Esophagus mucosa (tissue), 1 donor: ENCODE results near the gene JAKMIP1. TPM values are rescaled to one million over a fixed set of nuclear protein-coding genes. Genes with fewer than 3 reads are reported as not detected.

Source experiments
- ATAC-seq: fragments of 200-7000 bp; cut with Tn5 transposase; one replicate; pipeline ENCODE4 v1.9.1; 2020
- total RNA-seq: library from RNA; stranded (reverse); gene quantifications from one replicate; pipeline ENCODE4 v1.2.4, GENCODE V29; 2023
- donor health status: DM: yes; HTN: yes; CAD: no.

Gene JAKMIP1
- total RNA-seq, 1 donor from 2014 or later, result not detected

- ATAC-seq, result no peak
Observed at GRCh38 chr4:6199422-6199921, 877 bp downstream of the JAKMIP1 start.

DNA sequence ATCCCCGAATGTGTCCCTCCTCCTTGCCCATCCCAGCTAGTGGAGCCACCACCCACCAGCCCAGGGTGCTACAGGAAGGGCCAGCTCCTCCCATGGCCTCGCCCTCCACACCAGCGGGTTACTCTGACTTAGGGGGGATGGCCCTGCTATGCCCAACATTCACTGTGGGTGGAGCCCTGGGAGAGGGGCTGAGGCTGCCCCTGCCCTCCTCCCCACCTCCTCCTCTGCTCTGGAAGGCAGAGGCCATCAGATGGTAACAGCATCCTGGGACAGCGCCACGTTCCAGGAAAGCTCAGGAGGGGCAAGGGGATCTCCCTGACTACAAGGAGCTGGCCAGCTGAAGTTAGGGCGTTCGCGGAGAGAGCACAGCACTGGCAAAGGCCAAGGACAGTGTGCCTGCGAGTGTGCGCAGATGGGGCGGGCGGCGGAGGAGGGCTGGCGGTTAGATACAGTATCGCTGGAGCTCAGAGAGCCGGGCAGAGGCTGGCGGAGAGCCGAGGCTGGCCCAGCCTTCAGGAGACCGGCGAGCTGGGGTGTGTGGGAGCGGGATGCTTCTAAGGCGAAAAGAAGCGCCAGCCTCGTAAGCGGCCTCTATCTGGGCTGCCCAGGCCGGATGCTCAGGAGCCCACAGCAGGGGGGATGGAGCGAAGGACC is 1.5 kb downstream of the JAKMIP1 start:
- ATAC-seq, result peak; percentile 11

GRCh38 chr4:6198278-6198677 is 2.1 kb downstream of the JAKMIP1 start:
- ATAC-seq, result no peak

GRCh38 chr4:6197433-6198174 is 2.7 kb downstream of the JAKMIP1 start:
- no peak for ATAC-seq

GRCh38 chr4:6196871-6197270 is 3.5 kb downstream of the JAKMIP1 start:
- no peak for ATAC-seq

GRCh38 chr4:6196324-6196723 is 4.0 kb downstream of the JAKMIP1 start:
- ATAC-seq, result no peak

- ATAC-seq, result no peak
Observed at GRCh38 chr4:6195602-6196319, 4.6 kb downstream of the JAKMIP1 start.

DNA sequence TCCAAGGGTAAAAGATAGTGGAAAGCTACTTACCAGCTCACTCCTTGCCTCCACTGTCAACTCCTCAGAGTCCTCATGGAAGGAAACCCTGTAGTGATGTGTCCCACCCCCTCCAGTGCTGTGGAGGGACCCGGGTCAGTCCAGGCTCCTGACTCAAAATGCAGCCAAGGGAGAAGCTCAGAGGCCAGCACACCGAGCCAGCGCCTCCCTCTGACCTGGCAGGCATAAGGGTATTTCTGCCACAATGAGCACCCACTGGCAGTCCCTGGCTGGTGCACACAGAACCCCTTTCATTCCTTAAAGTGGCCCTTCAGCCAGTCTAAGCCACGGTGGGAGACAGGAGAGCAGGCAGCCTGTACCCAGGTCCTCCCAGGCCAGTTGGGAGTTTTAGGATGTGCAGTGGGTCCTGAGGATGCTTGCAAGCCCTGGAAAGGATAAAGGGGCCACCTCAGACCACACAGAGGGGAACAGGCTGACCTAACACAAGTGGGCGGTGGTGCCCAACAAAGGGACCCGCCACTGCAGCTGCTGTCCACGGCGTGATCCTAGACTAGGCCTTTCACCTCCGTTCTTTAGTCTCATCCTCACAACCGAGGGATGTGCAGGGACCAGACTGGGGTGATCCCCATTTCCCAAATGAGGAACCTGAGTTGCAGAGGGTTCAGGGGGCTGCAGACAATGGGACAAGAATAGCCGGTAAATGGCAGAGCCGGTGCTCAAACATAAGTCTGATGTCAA is 5.7 kb downstream of the JAKMIP1 start:
- ATAC-seq, result no peak

GRCh38 chr4:6193399-6193798 is 7.0 kb downstream of the JAKMIP1 start:
- ATAC-seq, result no peak

- ATAC-seq, result no peak
Observed at GRCh38 chr4:6192245-6192644, 8.1 kb downstream of the JAKMIP1 start.

GRCh38 chr4:6191448-6192130 is 8.8 kb downstream of the JAKMIP1 start:
- ATAC-seq, result no peak

GRCh38 chr4:6190486-6190885 is 9.9 kb downstream of the JAKMIP1 start:
- no peak for ATAC-seq

GRCh38 chr4:6189511-6189910 is 10.8 kb downstream of the JAKMIP1 start:
- ATAC-seq, result no peak

- ATAC-seq, result no peak
Observed at GRCh38 chr4:6188687-6189305, 11.6 kb downstream of the JAKMIP1 start.

- no peak for ATAC-seq
Observed at GRCh38 chr4:6184169-6184568, 16.2 kb downstream of the JAKMIP1 start.

- no peak for ATAC-seq
Observed at GRCh38 chr4:6183740-6184139, 16.6 kb downstream of the JAKMIP1 start.

- no peak for ATAC-seq
Observed at GRCh38 chr4:6182376-6183280, 17.7 kb downstream of the JAKMIP1 start.

DNA sequence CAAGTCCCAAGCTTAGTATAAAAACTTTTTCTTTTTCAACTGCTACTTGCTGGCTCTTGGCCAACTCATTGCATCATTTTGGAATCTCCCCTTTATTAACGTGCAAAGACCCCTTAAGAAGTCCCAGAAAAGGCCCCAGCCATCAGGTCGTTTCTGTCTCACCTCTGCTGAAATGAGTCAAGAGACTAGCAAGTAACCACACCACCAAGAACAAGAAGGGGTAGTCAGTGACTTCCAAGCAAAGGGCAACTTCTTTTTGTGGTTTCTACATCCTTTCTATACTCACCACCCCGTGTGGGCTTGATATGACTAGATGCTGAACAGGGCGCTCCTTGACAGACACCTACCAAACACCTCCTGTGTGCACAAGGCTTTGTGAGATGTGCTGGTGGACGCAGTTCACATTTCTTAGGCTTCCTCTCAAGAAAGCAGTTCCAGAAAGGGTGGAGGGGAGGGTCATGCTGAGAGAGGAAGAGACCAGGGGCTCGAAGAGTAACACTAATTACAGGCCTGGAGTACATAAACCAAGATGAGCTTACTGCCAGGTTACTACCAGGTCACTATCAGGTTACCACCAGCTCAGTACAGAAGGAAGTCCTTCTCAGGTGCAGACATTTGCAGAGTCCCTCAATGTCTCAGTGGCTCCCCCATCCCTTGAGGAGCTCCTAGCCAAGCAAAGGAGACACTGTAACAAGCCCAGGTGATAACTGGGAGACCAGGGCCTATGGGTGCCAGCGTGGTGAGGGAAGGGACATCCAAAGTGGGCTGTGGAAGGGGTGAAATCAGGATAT is 19.3 kb downstream of the JAKMIP1 start:
- ATAC-seq, result peak; percentile 26

GRCh38 chr4:6179362-6179761 is 21.0 kb downstream of the JAKMIP1 start:
- ATAC-seq, result no peak

DNA sequence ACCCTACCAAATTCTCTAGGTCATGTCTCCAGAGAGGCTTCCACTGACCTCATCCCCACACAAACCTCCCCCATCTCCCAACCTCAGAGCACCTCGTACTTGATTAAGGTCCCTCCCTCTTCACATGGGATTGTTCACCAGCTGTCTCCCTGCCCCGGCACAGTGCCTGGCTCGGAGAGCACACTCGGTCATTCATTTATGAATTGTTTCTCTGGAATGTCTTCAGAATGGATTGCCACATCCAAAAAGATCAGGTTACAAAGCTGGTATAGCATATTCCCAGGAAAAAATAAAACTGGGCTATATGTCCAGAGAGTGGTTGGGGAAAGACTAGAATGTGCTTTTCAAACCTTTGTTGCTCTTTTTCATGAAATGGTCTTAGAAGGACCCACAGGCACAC is 21.6 kb downstream of the JAKMIP1 start:
- no peak for ATAC-seq
